Fibroblast of upper back skin (primary cell): ENCODE results near the gene TTF2.
"Not testable (repeated sequence)": the region's sequence is repeated elsewhere in the genome, so short reads cannot be mapped to it uniquely, and the experiment has no call there.

Experiments used
- DNase-seq: peaks from one replicate; pipeline ENCODE4 v3.0.0-alpha.2; 2013

The TTF2 gene

GRCh38 chr1:117094841-117095604 lies 34.9 kb downstream of the TTF2 start:
- peak; percentile 91 for DNase-seq

DNA sequence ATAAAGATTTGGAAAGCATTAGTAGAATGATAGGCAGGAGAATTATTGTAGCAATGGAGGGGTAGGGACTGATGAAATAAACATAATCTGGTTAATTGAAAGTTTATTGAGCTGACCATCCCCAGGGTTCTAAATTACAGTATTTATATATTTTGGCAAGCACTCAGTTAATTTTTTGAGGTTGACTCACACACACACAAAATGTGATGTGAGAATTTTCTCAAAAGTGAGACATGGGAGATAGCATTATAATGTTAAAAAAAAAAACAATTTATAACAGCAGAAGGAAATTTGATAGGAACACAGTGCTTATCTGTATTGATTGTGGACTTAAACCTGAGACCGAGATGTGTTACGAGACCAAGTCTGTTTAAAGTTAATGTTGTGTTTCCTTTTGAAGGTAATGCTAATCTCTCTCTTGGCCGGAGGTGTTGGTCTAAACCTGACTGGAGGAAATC lies 36.9 kb downstream of the TTF2 start:
- DNase-seq = peak; percentile 38

- DNase-seq = peak; percentile 44
Measured at GRCh38 chr1:117097443-117097842, 37.3 kb downstream of the TTF2 start.

- no peak for DNase-seq
Measured at GRCh38 chr1:117098287-117098890, 38.3 kb downstream of the TTF2 start.

- no peak for DNase-seq
Measured at GRCh38 chr1:117101334-117101733, 41.2 kb downstream of the TTF2 start.

- DNase-seq = not testable (repeated sequence)
Measured at GRCh38 chr1:117101858-117102257, 41.7 kb downstream of the TTF2 start.

DNA sequence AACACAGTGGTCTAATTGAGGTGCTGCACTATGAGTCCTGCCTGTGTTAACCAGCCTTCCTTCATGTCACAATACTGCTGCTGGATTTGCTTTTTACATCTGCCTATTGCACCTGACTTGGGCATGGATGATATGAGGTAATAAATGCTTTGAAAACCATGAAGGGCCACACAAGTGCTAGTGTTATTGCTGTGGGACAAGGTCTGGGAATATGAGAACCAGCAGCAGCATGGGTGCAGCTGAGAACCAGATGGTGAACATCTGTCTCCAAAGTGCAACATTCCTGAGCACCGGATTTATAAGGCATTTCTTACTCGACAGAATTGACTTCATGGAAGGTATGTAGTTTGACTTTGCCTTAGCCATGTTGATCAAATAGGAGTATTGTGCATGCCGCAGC lies 44.9 kb downstream of the TTF2 start:
- DNase-seq = peak; percentile 52

- no peak for DNase-seq
Measured at GRCh38 chr1:117105722-117106121, 45.6 kb downstream of the TTF2 start.

- peak; percentile 48 for DNase-seq
Measured at GRCh38 chr1:117106478-117106877, 46.4 kb downstream of the TTF2 start.

DNA sequence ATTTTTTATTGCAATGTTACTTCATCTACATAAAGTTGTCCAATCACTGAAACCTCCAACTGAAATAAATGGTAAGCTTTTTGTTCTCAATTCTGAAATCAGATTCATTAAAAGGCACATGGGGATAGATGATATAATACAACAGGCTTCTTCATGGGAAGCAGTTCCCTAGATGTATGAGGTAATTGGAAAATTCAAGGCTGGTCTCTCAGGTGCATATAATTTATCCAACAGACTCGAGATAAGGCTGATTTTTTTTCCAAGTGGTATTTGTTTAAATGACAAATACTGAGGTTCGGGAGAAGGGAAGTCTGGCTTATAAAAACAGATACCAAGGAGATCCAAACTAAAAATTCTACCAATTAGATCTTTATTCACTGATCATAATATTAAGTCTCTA lies 47.2 kb downstream of the TTF2 start:
- DNase-seq = no peak

GRCh38 chr1:117110774-117111173 lies 50.6 kb downstream of the TTF2 start:
- peak; percentile 49 for DNase-seq

GRCh38 chr1:117112047-117112717 lies 52.1 kb downstream of the TTF2 start:
- DNase-seq = no peak

DNA sequence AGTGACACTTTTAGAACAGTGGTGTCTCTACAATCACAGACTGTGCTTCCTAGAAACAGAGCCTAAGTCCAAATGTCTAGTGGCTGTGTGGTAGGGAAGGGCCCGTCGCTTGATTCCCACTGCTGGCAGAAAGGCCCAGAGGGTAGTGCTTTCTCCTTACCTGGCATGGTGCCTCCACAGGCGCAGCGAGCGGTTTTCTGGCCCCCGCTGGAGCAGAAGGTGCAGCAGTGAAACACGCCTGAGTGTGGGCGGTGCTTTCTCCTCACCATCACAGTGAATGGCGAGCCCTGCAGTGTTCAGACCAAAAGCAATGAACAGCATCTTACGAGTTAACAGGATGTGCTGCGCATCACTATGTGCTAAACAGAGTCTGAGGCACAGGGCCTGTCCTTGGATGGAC lies 53.1 kb downstream of the TTF2 start:
- no peak for DNase-seq

- DNase-seq = no peak
Measured at GRCh38 chr1:117114877-117115276, 54.8 kb downstream of the TTF2 start.

- DNase-seq = no peak
Measured at GRCh38 chr1:117116090-117116783, 56.1 kb downstream of the TTF2 start.

DNA sequence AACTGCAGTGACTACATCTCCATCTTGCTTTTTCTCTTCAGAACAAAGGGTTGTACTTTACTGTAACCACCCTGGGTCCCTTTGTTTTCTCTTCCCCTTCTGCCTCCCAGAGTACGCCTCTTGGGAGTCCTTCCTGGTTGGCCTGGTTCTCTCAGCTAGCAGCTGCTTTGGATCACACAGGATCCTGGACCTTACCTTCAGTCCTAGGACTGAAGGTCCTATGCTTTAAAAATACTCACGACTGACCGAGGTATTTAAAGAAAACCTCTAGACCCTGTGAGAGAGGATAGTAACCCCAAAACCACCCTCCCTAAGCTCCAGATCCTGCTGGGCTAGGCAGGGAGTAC lies 56.6 kb downstream of the TTF2 start:
- DNase-seq = no peak

DNA sequence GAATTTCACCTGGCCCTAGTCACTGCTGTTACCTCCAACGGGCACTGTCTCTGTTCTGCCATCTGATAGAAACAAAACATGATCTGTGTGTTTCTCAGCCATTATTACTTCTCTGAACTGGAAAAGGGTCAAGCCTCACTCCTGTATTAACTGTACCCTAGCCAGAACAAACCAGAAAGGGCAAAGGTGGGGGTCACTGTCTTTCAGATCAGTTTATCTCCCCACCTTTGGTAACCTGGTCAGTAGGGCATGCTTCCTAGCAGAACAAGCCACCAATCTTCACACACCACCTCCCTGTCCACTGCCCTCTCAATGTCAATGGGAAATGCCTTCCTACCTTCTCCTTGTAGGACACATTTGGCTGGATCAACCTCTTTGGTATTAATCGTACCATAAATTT lies 57.6 kb downstream of the TTF2 start:
- DNase-seq = no peak

DNA sequence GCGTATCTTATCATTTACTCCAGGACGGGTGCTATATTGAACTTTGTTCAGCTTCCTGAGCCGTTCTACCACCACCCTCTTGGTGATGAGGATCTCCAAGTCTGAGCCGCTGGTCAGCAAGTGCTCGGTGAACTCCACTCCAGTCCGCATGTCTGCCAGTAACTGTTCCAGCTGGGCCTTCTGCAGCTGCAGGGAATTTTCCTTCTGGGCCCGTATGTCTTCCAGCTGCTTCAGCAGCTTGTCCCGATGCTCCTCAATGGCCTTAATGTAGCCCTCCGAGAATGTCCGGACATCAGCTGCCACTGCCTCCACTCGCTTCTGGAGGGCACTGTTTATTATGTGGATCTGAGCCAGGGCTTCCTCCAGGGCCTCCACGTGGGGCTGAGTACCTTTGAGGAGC lies 58.0 kb downstream of the TTF2 start:
- DNase-seq = no peak

GRCh38 chr1:117119144-117119543 lies 59.0 kb downstream of the TTF2 start:
- not testable (repeated sequence) for DNase-seq

GRCh38 chr1:117120774-117121588 lies 60.9 kb downstream of the TTF2 start:
- no peak for DNase-seq

DNA sequence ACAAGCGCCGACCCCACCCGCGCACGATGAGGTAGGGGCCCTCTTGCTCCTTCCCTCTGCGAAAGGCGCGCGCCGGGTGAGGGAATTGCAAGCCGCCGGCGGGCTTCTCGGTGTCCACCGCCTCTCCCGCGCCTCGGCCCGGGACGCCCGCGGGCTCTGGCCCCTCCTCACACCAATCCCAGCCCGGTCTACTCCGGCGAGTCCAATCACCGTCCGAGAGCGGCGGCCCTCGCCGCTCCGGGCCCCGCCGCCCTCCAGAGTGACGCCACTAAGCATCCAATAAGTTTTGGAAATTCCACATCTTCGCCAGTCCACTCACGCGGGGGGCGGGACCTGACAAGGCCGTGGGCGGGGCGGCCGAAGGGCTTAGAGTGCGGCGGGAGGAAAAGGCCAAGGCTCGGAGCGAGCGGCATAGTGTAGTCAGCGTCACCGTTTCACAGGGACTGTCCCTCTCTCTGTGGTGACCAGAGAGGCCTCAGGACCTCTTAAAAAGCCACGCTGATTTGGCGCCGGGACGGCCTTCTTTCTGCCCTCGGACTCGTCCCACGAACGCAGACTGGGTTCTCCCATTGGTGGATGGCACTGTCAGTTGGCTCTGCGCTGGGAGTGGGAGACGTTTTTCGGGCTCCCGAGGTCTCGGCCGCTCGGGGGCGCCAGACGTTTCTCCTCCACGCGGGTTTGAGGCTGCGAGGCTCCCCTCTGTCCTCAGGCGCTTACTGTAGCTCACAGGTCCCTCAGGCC lies 61.6 kb downstream of the TTF2 start, which contains the start of gene TRIM45:
TRIM45 (minus strand) TSS at position 161 of the 741 bp plus-strand sequence. CDS start 548 bp downstream, outside the sequence.
- peak; percentile 97 for DNase-seq
